Fibroblast of lung (primary cell): ENCODE data around the gene NPS. TPM values are rescaled to one million over a fixed set of nuclear protein-coding genes. Genes with fewer than 3 reads are reported as not detected.

Experiments used
- DNase-seq, 2 donors: peaks; one replicate each; pipeline versions ENCODE4 v3.0.0 to v3.0.0-alpha.2; 2010; ENCODE audit warnings: low read depth in 2 of 2
- H2AFZ ChIP-seq: 2 replicates; pipeline ENCODE4 v1.5.1; 2012; ENCODE audit warnings: low read length, control low read depth, inconsistent platforms
- H3K27ac ChIP-seq: 2 replicates; pipeline ENCODE4 v1.5.1; 2011; ENCODE audit warnings: low read length, control low read depth; ENCODE audit not compliant: insufficient read depth
- H3K27me3 ChIP-seq: 2 replicates; pipeline ENCODE4 v1.5.1; 2011; ENCODE audit warnings: mild to moderate bottlenecking, low read length; ENCODE audit not compliant: control insufficient read depth, insufficient read depth
- H3K36me3 ChIP-seq: 2 replicates; pipeline ENCODE4 v1.5.1; 2011; ENCODE audit warnings: low read length; ENCODE audit not compliant: control insufficient read depth, insufficient read depth
- H3K4me1 ChIP-seq: 2 replicates; pipeline ENCODE4 v1.5.1; 2011; ENCODE audit warnings: low read length; ENCODE audit not compliant: control insufficient read depth, insufficient read depth; ENCODE audit errors: extremely low read depth
- H3K4me2 ChIP-seq: 2 replicates; pipeline ENCODE4 v1.5.1; 2011; ENCODE audit warnings: low read length, control low read depth; ENCODE audit not compliant: insufficient read depth; ENCODE audit errors: extremely low read depth
- H3K4me3 ChIP-seq, 4 experiments: fragments of 200-600 bp in 1 of 4; sonication (generic) in 1 of 4; replicated peaks in 1 of 4; 2 replicates each; pipeline ENCODE4 v1.5.1; 2011 to 2016; ENCODE audit warnings: low read length in 4 of 4, low read depth in 3 of 4, mild to moderate bottlenecking in 3 of 4, control low read depth in 2 of 4, inconsistent platforms in 1 of 4, mixed read lengths in 1 of 4; ENCODE audit not compliant: insufficient read depth in 1 of 4; ENCODE audit errors: control extremely low read depth in 1 of 4
- H3K79me2 ChIP-seq: 2 replicates; pipeline ENCODE4 v1.5.1; 2012; ENCODE audit warnings: mild to moderate bottlenecking, low read length, inconsistent platforms; ENCODE audit not compliant: control insufficient read depth, insufficient read depth
- H3K9ac ChIP-seq: 2 replicates; pipeline ENCODE4 v1.5.1; 2011; ENCODE audit warnings: mild to moderate bottlenecking, low read length, control low read depth; ENCODE audit not compliant: insufficient read depth
- H3K9me3 ChIP-seq: 2 replicates; pipeline ENCODE4 v1.5.1; 2012; ENCODE audit warnings: low read depth, low read length; ENCODE audit not compliant: control insufficient read depth, insufficient read depth
- H4K20me1 ChIP-seq: 2 replicates; pipeline ENCODE4 v1.5.1; 2011; ENCODE audit warnings: low read length; ENCODE audit not compliant: control insufficient read depth, insufficient read depth; ENCODE audit errors: extremely low read depth
- CTCF ChIP-seq, 2 donors: IDR thresholded peaks in 1 of 2; conservative IDR thresholded peaks in 1 of 2; 1 replicate in 1 of 2; 2 replicates in 1 of 2; pipeline ENCODE4 v1.5.1; 2011 to 2012; ENCODE audit warnings: low read length in 2 of 2, control low read depth in 1 of 2, inconsistent platforms in 1 of 2, low read depth in 1 of 2, mild to moderate bottlenecking in 1 of 2
- EZH2 ChIP-seq: IDR thresholded peaks from 2 replicates; pipeline ENCODE4 v1.5.1; 2012; ENCODE audit warnings: low read length, control low read depth, mild to moderate bottlenecking; ENCODE audit errors: missing control alignments
- polyA plus RNA-seq, 2 donors: library from polyadenylated mRNA; depleted of rRNA in 1 of 2; stranded (reverse) in 1 of 2; unstranded in 1 of 2; fragments of >200 nt; gene quantifications; 2 replicates each; pipeline ENCODE4 v1.2.1, GENCODE V29; 2011 to 2012; ENCODE audit warnings: missing spikeins in 1 of 2
- total RNA-seq: library from RNA; depleted of rRNA; stranded (reverse); fragments of >200 nt; gene quantifications from 2 replicates; pipeline ENCODE4 v1.2.1, GENCODE V29; 2014

Gene NPS
- total and polyA plus RNA-seq, 2 donors (not counting 1 experiment from before 2014, with no cell fraction given) = not detected

GRCh38 chr10:127592586-127592985, 43.5 kb downstream of the NPS start:
- Histone ChIP-seq H3K4me2 (no peak overlapping the region), H3K27me3 (no peaks in the 10 kb centered on the region), H3K4me1 (no peaks in the 10 kb centered on the region), H4K20me1 (no peaks in the 10 kb centered on the region), H3K79me2 (no peaks in the 10 kb centered on the region), H3K9ac (no peak overlapping the region), H3K36me3 (no peaks in the 10 kb centered on the region), H2AFZ (no peak overlapping the region), H3K9me3 (no peaks in the 10 kb centered on the region), H3K27ac (no peak overlapping the region), H3K4me3 (no peak overlapping the region)
- TF ChIP-seq EZH2 (no peak), CTCF (conservative IDR thresholded peaks at IDR 0.05 in 1 of 2, IDR thresholded peaks at IDR 0.05 in 1 of 2; ENCODE audit: low read depth in 1 of 2, low read length in 2 of 2) (no peak)
- DNase-seq = no peak

- Histone ChIP-seq H3K27ac (no peak overlapping the region), H3K9me3 (no peaks in the 10 kb centered on the region)
Measured at GRCh38 chr10:127600479-127600878, 51.4 kb downstream of the NPS start.

More at GRCh38 chr10:127600479-127600878, 51.4 kb downstream of the NPS start:
- Histone ChIP-seq H3K36me3 (no peaks in the 10 kb centered on the region), H3K4me1 (no peaks in the 10 kb centered on the region), H3K79me2 (no peaks in the 10 kb centered on the region), H2AFZ (no peak overlapping the region), H3K9ac (no peak overlapping the region), H3K4me3 (no peak overlapping the region), H3K4me2 (no peak overlapping the region), H4K20me1 (no peaks in the 10 kb centered on the region), H3K27me3 (no peaks in the 10 kb centered on the region)
- DNase-seq = no peak
- TF ChIP-seq CTCF (conservative IDR thresholded peaks at IDR 0.05 in 1 of 2, IDR thresholded peaks at IDR 0.05 in 1 of 2; ENCODE audit: low read depth in 1 of 2, low read length in 2 of 2) (no peak), EZH2 (no peak)

Other genes with a start within 250 kb of the NPS start
- gene FOXI2, start 187.9 kb downstream of the NPS start, total RNA-seq = not detected in 2 replicates
- not detected in 2 replicates for gene FOXI2, start 187.9 kb downstream of the NPS start, polyA plus RNA-seq